Right atrium auricular region (tissue), 2 donors: Measurements from ENCODE around the gene CC2D1A. TPM values are rescaled to one million over a fixed set of nuclear protein-coding genes. Genes with fewer than 3 reads are reported as not detected.

Experiments
- DNase-seq: peaks from one replicate; pipeline ENCODE4 v3.0.0-alpha.2; 2019; ENCODE audit warnings: low spot score
- H3K27ac ChIP-seq, 2 donors: fragments of 200-600 bp; sonication (generic); 1 replicate in 1 of 2; 2 replicates in 1 of 2; pipeline ENCODE4 v1.5.1; 2016 to 2019
- H3K27me3 ChIP-seq, 2 donors: fragments of 200-600 bp; sonication (generic); one replicate each; pipeline versions ENCODE4 v1.5.1 to v1.6.0; 2017 to 2019
- H3K36me3 ChIP-seq: fragments of 200-600 bp; sonication (generic); one replicate; pipeline ENCODE4 v1.5.1; 2016
- H3K4me1 ChIP-seq, 2 donors: fragments of 200-600 bp; sonication (generic); one replicate each; pipeline versions ENCODE4 v1.5.1 to v1.6.0; 2017 to 2019
- H3K4me3 ChIP-seq, 2 donors: fragments of 200-600 bp; sonication (generic); 1 replicate in 1 of 2; 2 replicates in 1 of 2; pipeline ENCODE4 v1.5.1; 2017 to 2019; ENCODE audit warnings: mild to moderate bottlenecking in 1 of 2, moderate library complexity in 1 of 2
- H3K9me3 ChIP-seq, 2 donors: fragments of 200-600 bp; sonication (generic); one replicate each; pipeline ENCODE4 v1.5.1; 2019
- total RNA-seq, 2 donors: library from RNA; depleted of rRNA; stranded (reverse); fragments of >200 nt; gene quantifications; one replicate each; pipeline ENCODE4 v1.1.0, GENCODE V29; 2016
- TF ChIP-seq, protein P1 (sequence below), 2 donors: fragments of 200-600 bp; sonication (generic); IDR thresholded peaks; one replicate each; pipeline ENCODE4 v1.5.1; 2019; ENCODE audit warnings: antibody characterized with exemption in 2 of 2

The CC2D1A gene
- total RNA-seq, 2 donors from 2014 or later = 16.1 to 22.6 TPM

DNA sequence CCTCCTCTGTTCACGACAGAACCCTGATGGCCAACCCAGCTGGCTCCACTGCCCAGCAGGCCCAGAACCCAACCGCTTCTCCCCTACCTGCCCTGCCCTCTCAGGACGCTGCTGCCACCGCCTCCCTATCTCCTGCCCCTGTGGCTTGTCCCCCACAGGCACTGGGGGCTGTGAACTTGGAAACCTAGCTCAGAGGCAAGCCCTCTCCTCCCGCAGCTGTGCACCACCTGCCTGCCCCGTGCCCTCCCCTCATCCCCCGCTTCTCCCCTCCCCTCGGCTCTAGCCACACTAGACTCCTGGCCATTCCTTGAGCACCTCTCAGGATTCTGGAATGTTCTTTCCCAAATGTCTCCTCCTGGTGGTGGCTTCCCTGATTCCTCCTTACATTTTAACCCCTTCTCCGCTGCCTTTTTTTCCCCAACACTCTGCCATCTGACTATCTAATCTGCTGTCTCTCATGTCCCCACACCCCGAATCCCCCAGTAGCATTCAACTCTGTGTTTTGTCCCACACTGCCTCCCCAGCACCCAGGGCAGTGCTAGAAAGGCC, 22.4 kb upstream of the CC2D1A start:
- no peak overlapping the region for H3K4me3 ChIP-seq
- TF ChIP-seq, protein P1, sequence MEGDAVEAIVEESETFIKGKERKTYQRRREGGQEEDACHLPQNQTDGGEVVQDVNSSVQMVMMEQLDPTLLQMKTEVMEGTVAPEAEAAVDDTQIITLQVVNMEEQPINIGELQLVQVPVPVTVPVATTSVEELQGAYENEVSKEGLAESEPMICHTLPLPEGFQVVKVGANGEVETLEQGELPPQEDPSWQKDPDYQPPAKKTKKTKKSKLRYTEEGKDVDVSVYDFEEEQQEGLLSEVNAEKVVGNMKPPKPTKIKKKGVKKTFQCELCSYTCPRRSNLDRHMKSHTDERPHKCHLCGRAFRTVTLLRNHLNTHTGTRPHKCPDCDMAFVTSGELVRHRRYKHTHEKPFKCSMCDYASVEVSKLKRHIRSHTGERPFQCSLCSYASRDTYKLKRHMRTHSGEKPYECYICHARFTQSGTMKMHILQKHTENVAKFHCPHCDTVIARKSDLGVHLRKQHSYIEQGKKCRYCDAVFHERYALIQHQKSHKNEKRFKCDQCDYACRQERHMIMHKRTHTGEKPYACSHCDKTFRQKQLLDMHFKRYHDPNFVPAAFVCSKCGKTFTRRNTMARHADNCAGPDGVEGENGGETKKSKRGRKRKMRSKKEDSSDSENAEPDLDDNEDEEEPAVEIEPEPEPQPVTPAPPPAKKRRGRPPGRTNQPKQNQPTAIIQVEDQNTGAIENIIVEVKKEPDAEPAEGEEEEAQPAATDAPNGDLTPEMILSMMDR (IDR thresholded peaks at IDR 0.05) = no peak
- DNase-seq = no peak

DNA sequence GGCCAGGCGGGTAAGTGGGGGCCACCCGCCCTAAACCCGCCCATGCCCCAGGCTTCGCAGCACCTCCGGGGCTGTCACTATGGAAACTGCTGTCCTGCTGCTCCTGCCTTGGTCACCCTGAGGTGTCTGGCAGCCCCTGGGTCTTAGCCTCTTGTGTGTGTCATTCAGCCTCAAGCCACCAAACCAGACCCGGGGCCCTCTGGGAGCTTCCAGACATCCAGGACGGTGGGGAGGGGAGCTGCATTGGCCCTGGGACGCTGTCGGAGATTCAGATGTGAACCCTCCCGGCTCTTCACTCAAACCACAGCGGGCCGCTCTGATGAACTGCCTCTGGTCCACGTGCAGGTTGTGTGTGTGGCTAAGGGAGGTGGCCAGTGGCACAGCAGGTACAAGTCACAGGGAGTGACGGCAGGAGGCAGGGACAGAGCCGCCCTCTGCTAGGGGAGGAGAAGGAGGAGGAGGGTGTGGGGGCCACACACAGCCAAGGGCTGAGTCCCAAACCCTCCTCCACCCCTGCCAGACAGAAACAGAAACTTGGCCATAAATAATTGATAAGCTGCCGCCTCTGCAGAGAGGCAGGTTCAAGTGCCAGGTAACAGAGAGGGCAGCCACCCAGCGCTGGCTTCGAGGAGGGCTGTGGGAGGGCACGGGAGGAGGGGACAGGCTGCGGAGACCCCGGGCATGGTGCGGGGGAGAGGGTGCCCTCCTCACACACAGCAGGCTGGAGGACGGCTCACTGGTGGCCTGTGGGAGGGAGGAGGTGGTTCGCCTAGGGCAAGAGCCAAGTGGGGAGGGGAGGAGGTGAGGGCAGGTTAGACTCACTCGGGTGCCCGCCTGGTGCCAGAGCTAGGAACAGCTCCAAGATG, 21.0 kb upstream of the CC2D1A start:
- H3K4me1 ChIP-seq = peaks cover 0 to 16% of the 10 kb centered on the region in 2 donors
- no peak for DNase-seq
- H3K27me3 ChIP-seq = no peaks in the 10 kb centered on the region
- H3K27ac ChIP-seq = no peak overlapping the region
- H3K4me3 ChIP-seq = no peak overlapping the region
- no peaks in the 10 kb centered on the region for H3K9me3 ChIP-seq
- H3K36me3 ChIP-seq = no peaks in the 10 kb centered on the region
- TF ChIP-seq, protein P1 (IDR thresholded peaks at IDR 0.05) = no peak

More for the DNA sequence above, 22.4 kb upstream of the CC2D1A start:
- Histone ChIP-seq H3K27me3 (no peaks in the 10 kb centered on the region), H3K27ac (no peak overlapping the region), H3K9me3 (no peaks in the 10 kb centered on the region), H3K4me1 (peaks cover 0 to 22% of the 10 kb centered on the region in 2 donors), H3K36me3 (no peaks in the 10 kb centered on the region)

DNA sequence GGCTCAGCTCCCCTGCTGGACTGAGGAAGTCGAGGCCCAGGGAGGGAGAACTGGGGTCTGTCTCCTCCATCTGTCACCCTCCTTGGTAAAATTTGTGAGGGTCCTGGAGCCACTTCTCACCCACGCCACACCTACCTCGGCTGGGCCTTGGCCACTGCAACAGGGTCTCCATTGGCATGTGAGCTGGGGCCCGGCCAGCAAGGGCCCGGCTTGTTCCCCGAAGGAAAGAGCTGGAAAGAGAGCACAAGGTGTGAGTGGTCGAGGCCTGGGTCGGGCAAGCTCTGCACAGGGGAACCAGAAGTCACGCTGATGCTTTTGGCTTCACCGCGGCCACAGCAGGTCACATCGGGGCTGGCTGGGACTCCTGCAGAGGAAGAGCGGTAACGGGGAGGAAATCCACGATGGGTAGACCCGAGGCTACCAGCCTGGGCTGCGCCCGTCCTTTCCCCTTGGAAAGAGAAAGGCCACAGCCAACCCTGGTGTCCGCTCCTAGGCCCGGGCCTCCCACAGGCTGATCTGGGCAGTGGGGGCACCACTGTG, 20.1 kb upstream of the CC2D1A start:
- Histone ChIP-seq H3K27ac (no peak overlapping the region), H3K36me3 (no peaks in the 10 kb centered on the region), H3K27me3 (no peaks in the 10 kb centered on the region), H3K4me1 (peaks cover 0 to 8% of the 10 kb centered on the region in 2 donors), H3K4me3 (no peak overlapping the region), H3K9me3 (no peaks in the 10 kb centered on the region)
- TF ChIP-seq, protein P1 (IDR thresholded peaks at IDR 0.05) = no peak
- DNase-seq = no peak

DNA sequence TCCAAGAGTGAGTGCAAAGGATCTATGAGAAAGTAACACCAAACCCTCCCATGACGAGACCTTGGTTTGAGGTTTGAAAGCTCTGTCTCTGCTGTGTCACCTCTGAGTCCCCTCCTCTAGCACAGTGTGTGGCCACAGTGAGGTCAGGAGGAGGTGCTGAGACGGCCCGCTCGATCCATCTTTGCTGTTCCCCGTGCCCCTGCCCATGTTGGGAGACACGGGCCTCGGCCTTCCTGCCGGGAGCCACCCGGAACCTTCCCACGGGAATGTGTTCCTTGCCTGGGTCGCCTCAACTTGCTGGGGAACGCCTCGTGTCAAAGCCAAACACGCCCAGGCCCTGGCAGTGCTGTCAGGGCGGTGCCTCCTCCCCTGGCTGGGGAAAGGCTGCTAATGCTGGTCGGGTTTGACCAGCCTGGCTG, 19.0 kb upstream of the CC2D1A start:
- no peak overlapping the region for H3K4me3 ChIP-seq

DNA sequence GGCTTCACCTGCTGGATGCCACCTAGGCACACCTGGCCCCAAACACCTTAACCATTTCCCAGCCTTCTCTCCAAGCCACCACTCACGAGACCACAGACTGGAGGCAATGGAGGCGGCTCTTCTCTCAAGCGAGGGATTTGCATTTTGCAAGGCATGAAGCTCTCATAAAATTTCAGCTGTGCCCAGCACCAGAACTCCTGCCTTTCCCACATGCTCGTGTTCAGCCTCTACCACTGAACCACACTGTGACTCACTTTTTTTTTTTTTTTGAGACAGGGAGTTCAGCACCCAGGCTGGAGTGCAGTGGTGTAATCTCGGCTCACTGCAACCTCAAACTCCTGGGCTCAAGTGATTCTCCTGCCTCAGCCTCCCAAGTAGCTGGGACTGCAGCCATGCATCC, 18.5 kb upstream of the CC2D1A start:
- Histone ChIP-seq H3K9me3 (no peaks in the 10 kb centered on the region), H3K4me1 (no peaks in the 10 kb centered on the region), H3K36me3 (no peaks in the 10 kb centered on the region), H3K27me3 (no peaks in the 10 kb centered on the region), H3K4me3 (no peak overlapping the region), H3K27ac (no peak overlapping the region)
- TF ChIP-seq, protein P1 (IDR thresholded peaks at IDR 0.05) = no peak
- no peak for DNase-seq

More for the DNA sequence above, 19.0 kb upstream of the CC2D1A start:
- Histone ChIP-seq H3K27ac (no peak overlapping the region), H3K27me3 (no peaks in the 10 kb centered on the region), H3K36me3 (no peaks in the 10 kb centered on the region), H3K4me1 (no peaks in the 10 kb centered on the region), H3K9me3 (no peaks in the 10 kb centered on the region)
- TF ChIP-seq, protein P1 (IDR thresholded peaks at IDR 0.05) = no peak
- no peak for DNase-seq
